GM19351 (cell line): Measurements from ENCODE around the gene MLN.

Experiments used
- ATAC-seq: cut with Tn5 transposase; IDR thresholded peaks from one replicate; pipeline ENCODE4 v1.9.1; 2021; ENCODE audit warnings: mild to moderate bottlenecking, moderate library complexity; ENCODE audit not compliant: unreplicated experiment

MLN gene

DNA sequence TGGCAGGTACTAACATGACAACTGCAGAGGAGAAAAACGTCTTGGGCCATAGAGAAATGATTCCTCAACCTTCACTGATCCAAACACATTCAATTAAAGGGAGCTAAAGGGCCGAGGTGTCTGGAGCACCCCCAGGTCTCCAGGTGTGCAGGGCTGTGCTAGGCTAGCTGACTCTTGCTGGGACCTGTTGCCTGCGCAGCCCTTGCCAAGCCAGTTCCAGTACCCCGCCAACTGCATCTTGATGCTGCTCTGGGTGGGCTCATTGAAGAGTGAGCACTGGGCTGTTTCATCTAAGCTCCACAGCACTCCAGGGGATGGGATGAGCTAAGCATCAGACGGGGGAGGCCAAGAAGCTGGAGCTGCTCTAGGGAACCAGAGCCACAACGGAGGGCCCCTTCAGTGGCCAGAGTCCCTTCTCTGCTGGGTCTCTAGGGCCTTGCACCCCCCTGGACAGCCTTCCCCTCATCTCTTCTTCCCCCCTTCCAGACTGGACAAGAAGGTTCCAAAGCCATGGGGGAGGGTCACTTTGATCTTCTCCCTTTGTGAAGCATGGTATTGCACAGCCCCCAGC lies 30.8 kb downstream of the MLN start:
- no peak for ATAC-seq

DNA sequence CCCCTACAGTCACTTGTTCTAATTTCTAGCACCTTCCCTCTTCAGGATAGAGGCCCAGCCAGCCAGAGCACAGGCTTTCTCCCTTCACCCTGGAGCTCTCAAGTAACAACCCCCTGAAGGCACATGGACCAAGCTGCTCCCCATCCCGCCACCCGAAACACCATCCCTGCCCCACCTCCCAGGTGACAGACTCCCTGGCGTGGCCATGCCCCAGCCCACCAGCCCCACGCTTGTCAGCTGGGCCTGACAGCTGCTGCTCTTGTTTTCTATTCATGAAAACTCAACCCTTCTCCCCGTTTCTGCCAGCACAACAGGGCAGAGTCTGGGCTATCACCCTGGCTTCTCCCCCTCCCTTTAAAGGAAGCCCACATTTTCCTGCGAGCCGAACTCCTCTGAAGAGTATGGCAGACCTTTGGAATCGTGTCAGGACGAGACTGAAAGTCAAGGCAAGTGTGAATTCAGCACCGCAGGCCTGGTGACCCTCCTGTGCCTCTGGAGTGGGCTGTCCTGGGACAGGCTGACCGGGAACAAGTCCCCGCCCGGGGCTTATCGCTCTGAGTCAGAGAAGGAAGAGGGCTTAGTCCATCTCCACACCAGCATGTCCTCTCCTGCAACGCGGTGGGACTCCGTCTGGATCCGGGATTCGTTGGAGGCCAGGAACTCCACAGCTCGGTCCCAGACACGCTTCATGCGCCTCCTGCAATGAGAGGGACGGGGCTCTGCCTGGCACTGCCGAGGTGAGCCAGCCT lies 31.5 kb downstream of the MLN start:
- ATAC-seq: no peak

DNA sequence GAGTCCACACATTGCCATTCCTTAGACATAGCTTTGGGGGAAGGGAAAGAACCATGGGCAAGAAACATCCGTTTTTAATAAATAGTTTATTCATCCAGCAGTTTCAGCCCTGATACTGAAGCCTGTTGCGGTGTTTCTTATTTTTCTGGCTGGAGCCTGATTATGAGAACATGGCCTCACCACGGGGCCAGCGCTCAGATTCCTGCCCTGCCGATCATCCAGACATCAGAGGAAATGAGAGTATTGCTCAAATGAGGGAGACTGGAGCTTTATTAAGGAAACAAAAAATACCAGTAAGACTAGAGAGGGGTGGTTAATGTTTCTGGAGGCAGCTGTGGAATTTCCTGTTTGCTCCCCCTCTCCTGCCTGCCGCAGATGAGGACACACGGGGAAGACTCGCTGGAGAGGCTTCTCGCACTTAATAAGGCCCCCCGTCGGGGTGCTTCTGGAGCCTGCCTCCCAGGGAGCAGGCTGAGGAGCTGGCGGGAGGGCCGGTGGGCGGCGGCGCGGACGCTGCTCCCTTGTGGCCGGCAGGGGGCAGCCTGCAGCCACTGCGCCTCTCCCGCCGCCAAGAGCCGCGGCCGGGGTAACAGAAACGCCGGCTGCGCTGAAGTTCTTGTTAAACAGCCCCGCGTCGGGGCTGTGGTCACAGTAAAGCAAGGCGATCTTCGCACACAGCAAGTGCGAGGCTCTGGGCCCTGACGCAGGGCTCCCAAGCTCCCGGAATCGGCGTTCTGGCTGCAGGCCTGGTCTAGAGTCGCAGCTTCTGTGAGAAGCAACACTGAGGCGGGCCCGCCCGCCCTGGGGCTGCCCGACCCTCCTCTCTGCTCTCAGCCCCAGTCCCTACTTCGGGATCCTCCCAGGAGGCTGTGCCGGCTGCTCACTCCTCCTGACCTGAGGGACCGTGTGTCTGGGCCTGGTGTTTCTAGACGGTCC lies 32.4 kb downstream of the MLN start:
- no peak for ATAC-seq

DNA sequence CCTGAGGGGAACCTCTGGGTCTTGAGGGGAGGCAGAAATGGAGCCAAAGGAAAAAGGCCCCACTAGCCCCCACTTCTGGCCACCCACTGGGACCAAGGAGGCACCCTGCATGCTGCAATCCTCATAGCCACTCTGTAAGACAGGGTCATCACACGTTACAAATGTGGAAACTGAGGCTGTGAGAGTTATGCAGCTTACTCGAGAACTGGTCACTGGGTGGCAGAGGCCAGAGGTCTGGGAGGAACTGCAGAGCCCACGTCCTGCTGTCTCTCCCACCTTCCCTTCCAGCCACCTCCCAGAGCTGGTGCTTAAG lies 33.0 kb downstream of the MLN start:
- no peak for ATAC-seq

DNA sequence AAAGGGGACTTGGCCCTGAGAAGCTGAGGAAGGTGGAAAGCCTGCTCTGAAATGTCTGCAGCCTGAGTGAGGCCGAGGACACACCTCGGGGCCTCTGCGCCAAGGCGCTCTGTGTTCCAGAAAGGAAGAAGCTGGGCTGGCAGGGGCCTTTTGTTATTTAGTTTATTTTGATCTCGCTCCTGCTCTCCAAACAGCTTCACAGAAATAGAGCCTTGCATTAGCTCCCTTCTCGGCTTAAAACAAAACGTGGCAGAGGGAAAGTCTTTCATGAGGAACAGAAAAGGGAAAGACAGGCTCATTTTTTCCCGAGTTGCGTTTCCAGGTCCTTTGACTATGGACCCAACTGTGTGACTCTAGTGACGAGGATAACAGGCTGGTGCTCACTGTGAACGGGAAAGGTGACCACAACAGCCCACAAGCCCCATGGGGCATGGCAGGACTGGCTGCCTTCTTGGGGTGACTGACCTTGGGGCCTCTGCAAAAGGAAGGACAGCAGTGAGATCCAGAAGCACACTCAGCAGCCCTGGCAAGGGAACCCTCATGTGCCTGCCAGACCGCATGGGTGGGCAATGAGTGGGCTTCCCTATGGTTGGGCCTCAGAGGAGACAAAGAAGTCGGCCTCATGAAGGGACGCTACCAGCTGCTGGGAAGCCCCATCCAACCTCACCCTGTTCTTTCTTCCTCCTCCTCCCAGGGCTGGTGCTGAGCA lies 33.5 kb downstream of the MLN start:
- no peak for ATAC-seq

DNA sequence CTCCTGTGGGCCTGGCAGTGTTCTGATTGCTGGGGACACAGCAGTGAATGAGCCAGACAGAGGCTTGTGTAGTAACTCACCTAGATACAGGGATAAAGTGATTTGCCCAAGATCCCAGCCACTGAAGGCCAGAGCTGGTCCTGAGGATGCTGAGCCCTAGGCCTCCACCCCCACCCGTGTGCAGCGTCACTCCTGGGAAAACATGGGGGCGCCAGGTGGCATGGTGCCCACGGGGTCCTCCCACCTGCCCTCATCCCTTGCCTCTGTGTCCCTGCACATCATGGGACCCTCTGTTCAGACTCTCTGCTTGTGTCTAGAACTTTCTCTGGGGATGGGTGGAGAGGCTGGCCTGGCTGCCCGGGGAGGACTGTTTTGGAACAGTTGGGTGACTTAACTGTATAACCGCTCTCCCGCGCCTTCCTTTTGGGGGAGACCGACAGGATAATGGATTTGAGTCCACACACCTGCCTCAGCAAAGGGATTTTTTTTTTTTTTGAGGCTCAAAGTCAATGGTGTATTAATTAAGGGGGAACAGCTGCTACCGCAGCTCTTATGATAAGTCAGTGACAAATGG lies 34.5 kb downstream of the MLN start:
- ATAC-seq: no peak

DNA sequence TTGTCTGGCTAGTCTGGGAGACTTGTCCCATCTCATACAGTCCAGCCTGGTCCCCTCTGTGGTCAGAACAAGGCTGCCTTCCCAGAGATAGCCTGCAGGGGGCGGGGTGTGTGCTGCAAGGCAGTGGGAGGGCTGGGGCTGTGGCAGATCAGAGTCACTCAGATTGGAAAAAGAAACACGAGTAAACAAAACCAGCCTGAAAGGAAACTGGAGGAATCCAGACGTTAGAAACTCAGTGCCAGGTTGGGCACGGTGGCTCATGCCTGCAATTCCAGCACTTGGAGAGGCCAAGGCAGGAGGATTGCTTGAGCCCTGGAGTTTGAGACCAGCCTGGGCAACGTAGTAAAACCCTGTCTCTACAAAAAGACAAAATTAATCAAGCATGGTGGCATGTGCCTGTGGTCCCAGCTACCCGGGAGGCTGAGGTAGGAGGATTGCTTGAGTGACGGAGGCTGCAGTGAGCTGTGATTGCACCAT lies 35.1 kb downstream of the MLN start:
- peak; percentile 49 for ATAC-seq

DNA sequence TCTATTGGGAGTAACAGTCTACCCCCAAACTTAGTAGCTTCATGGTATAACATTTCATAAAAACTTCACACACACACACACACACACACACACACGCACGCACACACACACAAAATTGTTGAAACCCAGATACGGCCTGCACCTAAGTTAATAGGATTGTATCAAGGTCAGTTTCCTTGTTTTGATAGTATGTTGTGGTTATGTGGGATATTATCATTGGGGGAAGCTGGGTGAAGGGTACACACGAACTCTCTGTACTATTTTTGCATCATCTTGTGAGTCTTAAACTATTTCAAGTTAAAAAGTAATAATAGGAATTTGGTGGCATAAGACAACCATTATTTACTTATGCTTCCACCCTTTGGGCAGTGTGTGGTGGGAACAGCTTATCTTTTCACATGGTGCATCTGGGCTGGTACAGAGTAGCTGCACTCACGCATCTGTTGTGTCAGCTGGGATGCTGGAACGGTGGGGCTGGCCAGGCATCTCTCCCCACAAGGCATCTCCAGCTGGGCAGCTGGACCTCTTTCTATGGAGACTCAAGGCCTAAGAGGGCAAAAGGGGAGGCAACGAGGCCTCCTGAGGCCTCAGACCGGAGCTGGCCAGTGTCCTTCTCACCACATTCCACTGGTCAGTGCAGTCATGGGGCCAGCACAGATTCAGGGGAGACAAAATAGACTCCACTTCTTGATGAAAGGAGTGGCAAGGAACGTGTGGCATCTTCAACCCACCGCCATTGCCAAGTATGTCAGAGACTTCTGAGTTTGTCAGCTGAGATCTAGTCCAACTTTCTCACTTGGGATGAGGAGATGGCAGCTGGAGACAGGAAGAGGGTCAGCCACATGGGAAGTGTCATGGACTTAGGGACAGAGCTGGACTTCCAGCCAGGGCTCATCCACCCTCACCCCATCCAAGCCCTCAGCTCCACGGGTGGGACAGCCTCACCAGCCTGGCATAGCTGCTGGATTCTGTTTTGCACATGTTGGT lies 36.6 kb downstream of the MLN start:
- ATAC-seq: no peak

DNA sequence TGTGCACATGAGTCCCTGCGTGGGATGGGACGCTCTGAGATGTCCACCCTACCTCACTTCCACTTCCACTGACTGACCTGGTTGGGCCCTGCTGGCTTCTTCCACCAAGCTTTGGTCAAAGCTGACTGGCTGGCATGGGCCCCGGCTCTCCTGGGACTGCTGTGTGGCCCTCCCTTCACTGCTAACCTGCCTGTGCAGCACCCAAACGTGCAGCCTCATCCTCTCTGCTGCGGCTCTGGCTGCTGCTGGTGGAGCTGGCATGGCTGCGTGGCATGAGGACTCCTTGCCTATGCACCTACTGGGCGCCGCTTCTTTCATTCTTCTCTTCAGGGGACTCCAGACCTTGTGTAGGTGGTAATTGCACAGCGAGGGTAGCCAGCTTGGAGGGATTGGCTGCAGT lies 38.4 kb downstream of the MLN start:
- ATAC-seq: no peak

DNA sequence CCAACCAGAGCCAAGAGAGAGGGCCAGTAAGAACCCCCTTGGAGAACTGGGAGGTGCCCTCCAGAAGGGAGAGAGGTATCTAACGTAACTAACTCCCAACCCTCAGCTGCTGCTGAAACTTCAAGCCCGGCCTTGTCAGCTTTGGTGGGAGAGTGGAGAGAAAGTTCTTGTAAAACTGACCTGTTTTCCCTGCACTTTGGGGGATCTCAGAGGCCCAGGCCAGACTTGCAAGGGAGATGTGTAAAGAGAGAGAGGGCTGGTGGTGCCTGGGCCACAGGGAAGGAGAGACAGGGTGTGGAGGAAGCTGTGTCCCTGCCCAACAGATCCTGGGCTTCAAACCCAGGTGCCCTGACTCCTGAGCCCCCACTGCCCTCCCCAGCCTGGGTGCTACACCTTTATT lies 39.8 kb downstream of the MLN start:
- no peak for ATAC-seq

DNA sequence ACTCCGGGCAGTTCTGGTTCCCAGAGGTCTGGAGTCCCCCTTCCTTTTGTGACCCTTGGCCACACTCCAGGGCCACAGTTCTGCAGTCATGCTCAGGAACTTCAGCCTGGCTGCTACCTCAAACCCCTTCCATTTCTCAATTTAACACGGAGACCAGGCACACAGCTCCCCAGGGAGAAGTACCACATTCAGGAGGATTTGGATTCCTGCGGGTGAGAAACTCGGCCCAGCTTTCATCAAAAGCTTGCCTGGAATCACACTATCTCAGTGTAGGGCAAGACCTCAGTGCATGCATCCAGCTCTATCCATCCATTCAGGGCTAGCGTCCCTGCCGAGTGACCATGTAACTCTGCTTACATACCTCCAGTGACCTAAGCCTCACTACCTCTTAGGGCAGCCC lies 40.3 kb downstream of the MLN start:
- no peak for ATAC-seq

DNA sequence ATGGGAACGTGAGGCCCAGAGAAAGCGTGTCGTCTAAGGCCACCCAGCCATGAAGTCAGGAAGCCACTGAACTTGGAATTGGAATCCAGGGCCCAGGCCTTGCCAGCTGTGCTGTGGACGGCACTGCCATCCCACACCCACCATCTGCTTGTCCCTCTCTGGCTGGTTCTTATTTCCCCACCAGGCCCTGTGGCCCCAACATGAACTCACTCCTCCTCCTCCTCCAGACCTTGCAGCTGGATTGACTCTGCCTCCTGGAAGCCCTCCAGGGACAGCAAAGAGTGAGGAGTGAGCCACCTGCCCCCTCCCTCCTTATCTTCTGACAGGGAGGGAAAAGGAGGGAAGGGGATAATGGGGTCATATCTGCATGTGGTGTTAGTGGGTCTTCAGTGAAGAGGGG lies 41.1 kb downstream of the MLN start:
- ATAC-seq: no peak

DNA sequence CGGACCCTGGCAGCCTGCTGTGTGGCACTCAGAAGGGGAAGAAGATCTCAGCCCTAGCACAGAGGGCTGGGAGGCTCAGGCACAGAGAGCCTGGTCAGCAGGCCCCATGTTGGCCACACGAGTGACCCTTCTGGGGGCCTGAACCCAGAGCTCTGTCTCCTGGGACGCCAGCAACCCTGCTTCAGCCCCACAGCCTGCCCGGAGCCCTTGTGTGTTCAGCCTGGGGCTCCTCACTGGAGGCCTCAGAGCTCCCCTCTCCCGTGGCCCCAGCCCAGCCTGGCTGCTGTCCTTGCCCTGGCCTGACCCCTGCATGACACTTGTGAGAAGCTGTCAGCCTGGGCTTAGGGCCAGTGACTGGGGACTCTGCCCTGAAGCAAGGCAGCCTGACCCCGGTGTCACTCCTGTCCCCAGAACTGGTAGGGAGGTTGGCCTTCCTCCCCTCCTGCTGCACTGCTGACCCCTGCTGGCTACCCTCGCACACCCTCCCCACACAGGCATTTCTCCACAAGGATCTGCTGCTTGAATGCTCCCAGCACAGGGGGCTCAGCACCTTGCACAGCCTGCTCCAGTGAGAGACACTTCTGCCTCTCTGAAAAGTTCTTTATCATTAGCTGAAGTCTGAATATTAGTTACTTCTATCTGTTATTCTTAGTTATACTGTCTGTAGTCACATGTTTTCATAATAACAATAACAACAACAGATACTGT lies 41.7 kb downstream of the MLN start:
- ATAC-seq: no peak

DNA sequence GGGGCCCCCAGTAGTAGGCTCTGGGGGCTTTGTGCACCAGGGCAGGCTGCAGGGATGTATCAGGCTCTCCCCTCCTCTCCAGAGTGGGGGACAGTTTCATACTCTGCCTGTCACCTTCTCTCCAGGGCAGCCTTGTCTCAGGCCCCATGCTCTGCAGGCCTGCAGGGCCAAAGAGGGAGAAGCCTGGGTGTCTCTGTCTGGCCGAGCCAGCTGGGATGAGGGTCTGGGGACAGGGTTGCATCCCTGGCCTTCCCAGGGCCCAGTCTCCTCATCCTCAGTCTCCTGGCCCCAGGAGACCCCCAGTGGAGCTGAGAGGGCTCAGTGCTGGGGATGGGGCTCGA lies 42.3 kb downstream of the MLN start:
- no peak for ATAC-seq

DNA sequence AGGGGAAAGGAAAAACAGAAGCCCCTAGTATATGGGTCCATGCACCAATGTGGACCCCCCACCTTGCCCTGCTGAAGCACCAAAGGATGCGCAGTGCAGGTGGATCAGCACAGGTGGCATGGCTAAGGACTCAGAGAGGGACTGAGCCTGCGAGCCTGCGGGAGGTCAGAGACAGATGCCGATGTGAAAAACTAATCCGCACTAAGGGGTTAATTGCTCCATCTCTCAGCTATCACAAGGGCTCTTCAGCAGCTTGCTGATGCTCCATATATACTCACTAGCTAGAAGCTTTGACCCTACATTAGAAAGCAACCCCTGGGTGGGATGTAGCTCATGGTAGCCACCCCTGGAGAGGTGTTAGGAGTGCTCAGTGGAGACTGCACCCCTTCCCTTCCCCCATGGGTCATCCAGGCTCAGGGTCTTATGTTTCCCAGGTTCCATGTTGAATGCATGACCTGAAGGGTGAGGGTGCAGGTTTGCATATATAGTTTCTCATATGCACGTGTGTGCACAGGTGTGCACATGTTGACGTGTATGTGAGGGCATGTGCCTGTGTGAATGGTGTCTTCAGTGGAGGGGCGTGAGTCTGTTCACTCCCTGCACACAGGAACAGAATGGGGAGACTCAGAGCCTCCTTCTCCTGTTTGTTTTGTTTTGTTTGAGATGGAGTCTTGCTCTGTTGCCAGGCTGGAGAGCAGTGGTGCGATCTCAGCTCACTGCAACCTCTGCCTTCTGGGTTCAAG lies 43.7 kb downstream of the MLN start:
- ATAC-seq: no peak

DNA sequence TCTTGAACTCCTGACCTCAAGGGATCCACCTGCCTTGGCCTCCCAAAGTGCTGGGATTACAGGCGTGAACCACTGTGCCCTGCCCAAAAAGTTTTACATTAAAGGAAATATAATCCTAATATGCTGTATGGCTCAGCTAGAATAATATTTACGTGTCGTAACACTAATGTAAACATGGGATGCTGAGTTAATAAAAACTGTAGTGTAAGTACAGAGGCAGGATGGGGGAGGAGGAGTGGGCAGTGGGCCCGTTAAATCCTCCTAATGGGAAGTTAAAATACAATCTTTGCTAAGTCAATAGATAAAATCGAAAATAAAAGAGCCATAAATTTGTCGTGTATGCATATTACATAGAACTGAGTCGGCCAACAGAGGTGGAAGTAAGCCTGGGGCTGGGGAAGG lies 45.0 kb downstream of the MLN start:
- no peak for ATAC-seq

DNA sequence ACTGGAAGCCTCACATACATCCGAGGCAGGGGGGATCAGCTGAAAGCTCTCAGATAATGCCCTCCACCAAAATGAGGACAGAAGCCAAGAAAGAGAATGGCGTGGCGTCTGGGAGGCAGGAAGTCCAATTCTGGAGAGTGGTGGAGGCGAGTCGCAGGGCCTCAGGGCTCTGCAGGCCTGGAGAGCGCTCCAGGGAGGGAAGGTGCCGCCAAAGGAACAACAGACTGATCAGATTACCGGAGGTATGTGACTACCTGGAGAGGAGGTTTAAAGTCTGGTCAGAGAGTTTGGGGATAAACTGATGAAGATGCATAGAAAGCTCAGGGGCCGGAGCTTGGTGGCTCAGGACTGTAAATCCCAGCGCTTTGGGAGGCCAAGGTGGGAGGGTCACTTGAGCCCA lies 45.9 kb downstream of the MLN start:
- no peak for ATAC-seq

DNA sequence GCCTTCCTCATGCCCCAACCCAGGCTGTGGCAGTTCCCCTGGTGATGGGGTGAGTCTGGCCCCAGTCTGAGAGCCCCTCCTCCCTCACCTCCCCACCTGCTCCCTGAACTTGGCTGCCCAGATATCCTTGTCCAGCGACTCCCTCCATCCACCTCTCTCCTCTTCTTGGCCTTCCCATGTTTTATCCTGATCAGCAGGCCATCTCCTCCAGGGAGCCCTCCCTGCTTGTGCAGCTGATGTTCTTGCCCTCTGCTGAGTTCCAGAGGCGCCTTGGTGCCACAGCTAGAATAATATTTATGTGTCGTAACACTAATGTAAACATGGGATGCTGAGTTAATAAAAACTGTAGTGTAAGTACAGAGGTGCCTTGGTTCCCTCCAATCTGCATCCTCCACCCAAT lies 46.7 kb downstream of the MLN start:
- ATAC-seq: no peak
